Transverse colon (tissue), 4 donors: ENCODE data around the gene RNU5B-1. TPM values are rescaled to one million over a fixed set of nuclear protein-coding genes. Genes with fewer than 3 reads are reported as not detected.
A peak's percentile ranks its signal among the peaks of the same experiment; 100 is the strongest.

Source experiments
- DNase-seq: peaks from one replicate; pipeline ENCODE4 v3.0.0-alpha.2; 2019
- H3K27ac ChIP-seq, 4 donors: fragments of 200-600 bp; sonication (generic); 2 replicates each; pipeline ENCODE4 v1.5.1; 2016 to 2018; ENCODE audit warnings: inconsistent platforms in 4 of 4
- H3K27me3 ChIP-seq: fragments of 200-600 bp; sonication (generic); 2 replicates; pipeline ENCODE4 v1.5.1; 2017; ENCODE audit warnings: inconsistent platforms
- H3K36me3 ChIP-seq, 4 donors: fragments of 200-600 bp; sonication (generic); 2 replicates each; pipeline ENCODE4 v1.5.1; 2017 to 2019; ENCODE audit warnings: inconsistent platforms in 4 of 4
- H3K4me1 ChIP-seq, 4 donors: fragments of 200-600 bp; sonication (generic); 2 replicates each; pipeline ENCODE4 v1.5.1; 2017 to 2020; ENCODE audit warnings: inconsistent platforms in 4 of 4
- H3K4me3 ChIP-seq, 4 donors: fragments of 200-600 bp; sonication (generic); 1 replicate in 1 of 4; 2 replicates in 3 of 4; pipeline versions ENCODE4 v1.5.1 to v1.6.1; 2017 to 2019; ENCODE audit warnings: inconsistent platforms in 4 of 4
- H3K9me3 ChIP-seq, 2 donors: fragments of 200-600 bp; sonication (generic); 2 replicates each; pipeline ENCODE4 v1.5.1; 2017 to 2019; ENCODE audit warnings: inconsistent platforms in 2 of 2
- EP300 ChIP-seq: sonication (generic); formaldehyde crosslinking; IDR thresholded peaks from one replicate; pipeline ENCODE4 v1.6.1; 2017; ENCODE audit warnings: antibody characterized with exemption, low read depth
- POLR2A ChIP-seq: fragments of 450-650 bp; IDR thresholded peaks from one replicate; pipeline ENCODE4 v1.6.1; 2016; ENCODE audit warnings: antibody characterized with exemption, mild to moderate bottlenecking, moderate library complexity
- POLR2AphosphoS5 ChIP-seq, 3 donors: sonication (generic); formaldehyde crosslinking; IDR thresholded peaks; one replicate each; pipeline ENCODE4 v1.6.1; 2016; ENCODE audit warnings: antibody characterized with exemption in 3 of 3
- WGBS, 2 donors: methylation state at CpG; one replicate each; pipeline ENCODE4 v1.1.5; 2018; ENCODE audit warnings: low coverage in 1 of 2; 5-methylcytosine and 5-hydroxymethylcytosine counted together
- in situ Hi-C, 4 donors: fragments of 200-750 bp; cut with MboI; loops; one replicate each; pipeline versions ENCODE4 v1.15.0 to v1.15.1; 2017; ENCODE audit warnings: low sequenced_read_pairs in 3 of 4, low pct_ligation_motif_present in 1 of 4, low pct_unique_long_range_greater_than_20kb in 1 of 4
- intact Hi-C: fragments of 100-400 bp; cut with DNase I; formaldehyde crosslinking; loops from one replicate; pipeline ENCODE4 v1.15.1; 2023; ENCODE audit warnings: low total_unique reads
- total RNA-seq, 4 donors: library from RNA; depleted of rRNA; stranded (reverse); fragments of >200 nt; gene quantifications; one replicate each; pipeline ENCODE4 v1.1.0, GENCODE V29; 2016
- TF ChIP-seq, protein P1 (sequence below), 5 experiments: fragments of 200-600 bp in 3 of 5; fragments of 450-650 bp in 2 of 5; sonication (generic) in 3 of 5; IDR thresholded peaks; 1 replicate in 2 of 5; 2 replicates in 3 of 5; pipeline ENCODE4 v1.5.1; 2016 to 2017; ENCODE audit warnings: antibody characterized with exemption in 5 of 5, inconsistent platforms in 3 of 5, mild to moderate bottlenecking in 2 of 5, moderate library complexity in 1 of 5

Gene RNU5B-1
- total RNA-seq, 4 donors from 2014 or later: not detected

DNA sequence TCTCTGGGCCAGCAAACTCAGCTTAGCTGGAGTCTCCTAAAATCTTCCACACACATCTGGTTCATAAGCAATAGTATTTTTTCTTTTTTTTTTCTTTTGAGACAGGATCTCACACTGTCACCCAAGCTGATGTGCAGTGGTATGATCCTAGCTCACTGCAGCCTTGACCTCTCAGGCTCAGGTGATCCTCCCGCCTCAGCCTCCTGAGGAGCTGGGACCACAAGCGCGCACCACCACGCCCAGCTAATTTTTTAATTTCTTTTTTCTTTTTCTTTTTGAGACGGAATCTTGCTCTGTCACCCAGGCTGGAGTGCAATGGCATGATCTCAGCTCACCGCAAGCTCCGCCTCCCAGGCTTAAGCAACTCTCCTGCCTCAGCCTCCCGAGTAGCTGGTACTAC is 34.3 kb downstream of the RNU5B-1 start:
- intact Hi-C loops (no loop called here), in situ Hi-C loops (no loop called here)
- no peak overlapping the region for H3K4me3 ChIP-seq
- no peaks in the 10 kb centered on the region for H3K9me3 ChIP-seq
- H3K27ac ChIP-seq: no peak overlapping the region
- peaks cover 0 to 24% (median 13%) of the 10 kb centered on the region in 4 donors for H3K4me1 ChIP-seq
- WGBS, 2 donors: 88 to 94% methylated on average over 8 of the region's 8 CpGs
- H3K27me3 ChIP-seq: no peaks in the 10 kb centered on the region
- no peaks in the 10 kb centered on the region for H3K36me3 ChIP-seq
- no peak for DNase-seq
- no peak for TF ChIP-seq POLR2AphosphoS5 (IDR thresholded peaks at IDR 0.05)
- TF ChIP-seq, protein P1, sequence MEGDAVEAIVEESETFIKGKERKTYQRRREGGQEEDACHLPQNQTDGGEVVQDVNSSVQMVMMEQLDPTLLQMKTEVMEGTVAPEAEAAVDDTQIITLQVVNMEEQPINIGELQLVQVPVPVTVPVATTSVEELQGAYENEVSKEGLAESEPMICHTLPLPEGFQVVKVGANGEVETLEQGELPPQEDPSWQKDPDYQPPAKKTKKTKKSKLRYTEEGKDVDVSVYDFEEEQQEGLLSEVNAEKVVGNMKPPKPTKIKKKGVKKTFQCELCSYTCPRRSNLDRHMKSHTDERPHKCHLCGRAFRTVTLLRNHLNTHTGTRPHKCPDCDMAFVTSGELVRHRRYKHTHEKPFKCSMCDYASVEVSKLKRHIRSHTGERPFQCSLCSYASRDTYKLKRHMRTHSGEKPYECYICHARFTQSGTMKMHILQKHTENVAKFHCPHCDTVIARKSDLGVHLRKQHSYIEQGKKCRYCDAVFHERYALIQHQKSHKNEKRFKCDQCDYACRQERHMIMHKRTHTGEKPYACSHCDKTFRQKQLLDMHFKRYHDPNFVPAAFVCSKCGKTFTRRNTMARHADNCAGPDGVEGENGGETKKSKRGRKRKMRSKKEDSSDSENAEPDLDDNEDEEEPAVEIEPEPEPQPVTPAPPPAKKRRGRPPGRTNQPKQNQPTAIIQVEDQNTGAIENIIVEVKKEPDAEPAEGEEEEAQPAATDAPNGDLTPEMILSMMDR (IDR thresholded peaks at IDR 0.05): no peak
- no peak for TF ChIP-seq POLR2A
- no peak for TF ChIP-seq EP300

DNA sequence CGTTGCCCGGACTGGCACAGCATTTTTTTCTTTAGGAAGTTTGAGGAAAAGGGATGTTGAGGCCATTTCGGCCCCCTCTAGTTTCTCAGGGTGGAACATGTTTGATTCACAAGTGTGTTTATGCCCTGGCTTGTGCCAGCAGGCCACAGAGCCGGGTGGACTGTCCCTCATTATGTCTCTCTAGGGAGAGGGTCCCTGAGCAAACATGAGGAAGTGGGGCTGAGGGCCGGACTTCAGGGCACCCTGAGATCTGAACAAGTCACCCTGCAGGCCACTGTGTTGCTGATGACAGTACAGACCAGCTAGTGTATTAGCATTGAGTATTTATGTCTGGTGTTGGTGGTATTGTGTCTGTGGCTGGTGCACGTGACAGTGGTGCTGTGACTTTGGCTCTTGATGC is 34.9 kb downstream of the RNU5B-1 start:
- WGBS, 2 donors: 73 to 89% methylated on average over 3 to 6 of the region's 6 CpGs
- in situ Hi-C loops: no loop called here

DNA sequence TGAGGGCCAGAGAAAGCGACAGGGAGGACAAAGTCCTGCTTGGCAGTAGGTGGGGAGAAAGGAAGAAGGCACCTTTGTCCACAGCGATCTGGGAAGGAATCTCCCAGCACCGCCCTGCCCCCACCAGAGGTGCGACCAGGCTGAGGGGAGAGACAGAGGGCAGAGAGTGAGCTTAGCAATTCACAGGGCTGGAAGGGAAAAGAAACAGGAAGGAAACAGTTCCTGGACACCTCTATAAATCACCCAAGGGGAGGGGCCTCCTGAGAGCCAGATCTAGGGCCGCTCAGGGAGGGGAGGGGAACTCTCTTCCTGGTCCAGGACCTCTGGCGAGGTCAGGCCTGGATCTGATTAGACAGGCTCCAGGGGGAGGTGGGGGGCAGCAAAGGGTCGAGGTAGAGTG is 35.4 kb downstream of the RNU5B-1 start:
- no peak for TF ChIP-seq POLR2A
- H3K4me3 ChIP-seq: no peak overlapping the region
- peak; percentile 43 for DNase-seq
- in situ Hi-C loops: no loop called here
- H3K36me3 ChIP-seq: no peaks in the 10 kb centered on the region
- intact Hi-C loops: no loop called here
- no peaks in the 10 kb centered on the region for H3K9me3 ChIP-seq
- peaks cover 0 to 35% (median 19%) of the 10 kb centered on the region in 4 donors for H3K4me1 ChIP-seq
- H3K27ac ChIP-seq: no peak overlapping the region
- 23 to 24% methylated on average over 6 to 7 of the region's 7 CpGs for WGBS, 2 donors
- no peaks in the 10 kb centered on the region for H3K27me3 ChIP-seq

More for the DNA sequence above, 34.9 kb downstream of the RNU5B-1 start:
- peaks cover 0 to 30% (median 19%) of the 10 kb centered on the region in 4 donors for H3K4me1 ChIP-seq
- H3K4me3 ChIP-seq: no peak overlapping the region
- intact Hi-C loops: no loop called here
- no peak overlapping the region for H3K27ac ChIP-seq
- TF ChIP-seq, protein P1 (IDR thresholded peaks at IDR 0.05): no peak
- TF ChIP-seq POLR2AphosphoS5 (IDR thresholded peaks at IDR 0.05) (no peak), EP300 (no peak), POLR2A (no peak)
- no peak for DNase-seq
- H3K9me3 ChIP-seq: no peaks in the 10 kb centered on the region
- H3K36me3 ChIP-seq: no peaks in the 10 kb centered on the region
- no peaks in the 10 kb centered on the region for H3K27me3 ChIP-seq

DNA sequence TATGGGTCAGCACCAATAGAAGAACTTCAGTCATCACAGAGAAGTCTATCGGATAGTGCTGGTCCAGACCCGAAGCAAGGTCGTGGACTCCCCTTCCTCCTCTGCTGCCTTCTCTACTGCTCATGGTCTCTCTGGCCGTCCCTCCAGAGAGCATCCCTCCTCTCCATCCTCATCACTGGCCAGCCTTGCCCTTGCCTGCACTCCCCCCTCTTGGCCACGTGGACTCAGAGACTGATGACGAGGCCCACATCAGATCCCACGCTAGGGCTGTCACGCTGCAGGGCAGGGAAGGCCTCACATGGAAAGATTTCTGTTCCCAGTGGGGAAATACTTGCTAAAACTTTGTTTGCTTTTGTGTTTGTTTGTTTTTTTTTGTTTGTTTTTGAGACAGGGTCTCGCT is 38.0 kb downstream of the RNU5B-1 start:
- no peaks in the 10 kb centered on the region for H3K36me3 ChIP-seq
- peaks cover 0 to 35% (median 19%) of the 10 kb centered on the region in 4 donors for H3K4me1 ChIP-seq
- no peak overlapping the region for H3K27ac ChIP-seq
- no peak for DNase-seq
- H3K27me3 ChIP-seq: no peaks in the 10 kb centered on the region
- intact Hi-C loops (no loop called here), in situ Hi-C loops (no loop called here)
- WGBS, 2 donors: 94 to 100% methylated on average over 3 to 9 of the region's 9 CpGs
- TF ChIP-seq, protein P1 (IDR thresholded peaks at IDR 0.05): no peak
- TF ChIP-seq POLR2A: no peak
- TF ChIP-seq POLR2AphosphoS5 (IDR thresholded peaks at IDR 0.05): no peak
- no peak for TF ChIP-seq EP300
- H3K9me3 ChIP-seq: no peaks in the 10 kb centered on the region
- no peak overlapping the region for H3K4me3 ChIP-seq

DNA sequence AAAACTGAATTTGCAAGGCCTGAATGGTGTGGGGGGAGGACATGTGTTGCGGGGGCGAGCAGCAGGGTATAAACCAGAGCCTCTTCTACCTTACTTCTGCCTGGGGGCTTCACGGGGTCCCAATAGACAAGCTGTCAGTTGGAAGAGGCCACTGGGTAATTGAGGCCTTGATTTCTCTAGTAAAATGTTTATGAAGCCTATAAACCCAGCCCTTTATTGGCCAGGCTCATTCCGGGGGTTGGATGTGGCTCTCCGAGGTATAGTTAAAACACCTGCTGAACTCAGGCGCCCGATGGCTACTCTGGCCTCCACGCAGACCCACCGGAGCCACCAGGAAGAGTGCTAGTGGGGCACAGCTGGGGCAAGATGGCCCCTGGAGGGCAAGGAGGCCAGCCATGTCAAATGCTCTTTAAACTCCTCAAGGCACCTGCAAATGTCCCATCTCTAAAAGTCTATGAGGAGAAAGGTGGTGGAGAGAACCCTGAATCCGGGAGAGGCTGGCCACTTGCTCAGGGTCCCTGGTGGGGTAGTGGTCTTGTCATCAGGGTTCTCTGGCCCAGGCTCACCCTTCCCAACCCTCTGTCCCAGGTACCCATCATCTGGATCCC is 39.0 kb downstream of the RNU5B-1 start:
- H3K27me3 ChIP-seq: no peaks in the 10 kb centered on the region
- intact Hi-C loops (no loop called here), in situ Hi-C loops (no loop called here)
- peaks cover 0 to 31% (median 16%) of the 10 kb centered on the region in 4 donors for H3K4me1 ChIP-seq
- no peak overlapping the region for H3K27ac ChIP-seq
- H3K4me3 ChIP-seq: no peak overlapping the region
- peak; percentile 16 for DNase-seq
- no peak for TF ChIP-seq EP300
- TF ChIP-seq, protein P1 (IDR thresholded peaks at IDR 0.05): no peak
- TF ChIP-seq POLR2AphosphoS5 (IDR thresholded peaks at IDR 0.05): no peak
- no peak for TF ChIP-seq POLR2A
- 53 to 70% methylated on average over 2 to 10 of the region's 10 CpGs for WGBS, 2 donors
- H3K9me3 ChIP-seq: no peaks in the 10 kb centered on the region
- H3K36me3 ChIP-seq: no peaks in the 10 kb centered on the region
